ENCODE measurements around the gene RASSF4.

RASSF4 gene, protein sequence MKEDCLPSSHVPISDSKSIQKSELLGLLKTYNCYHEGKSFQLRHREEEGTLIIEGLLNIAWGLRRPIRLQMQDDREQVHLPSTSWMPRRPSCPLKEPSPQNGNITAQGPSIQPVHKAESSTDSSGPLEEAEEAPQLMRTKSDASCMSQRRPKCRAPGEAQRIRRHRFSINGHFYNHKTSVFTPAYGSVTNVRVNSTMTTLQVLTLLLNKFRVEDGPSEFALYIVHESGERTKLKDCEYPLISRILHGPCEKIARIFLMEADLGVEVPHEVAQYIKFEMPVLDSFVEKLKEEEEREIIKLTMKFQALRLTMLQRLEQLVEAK

DNA sequence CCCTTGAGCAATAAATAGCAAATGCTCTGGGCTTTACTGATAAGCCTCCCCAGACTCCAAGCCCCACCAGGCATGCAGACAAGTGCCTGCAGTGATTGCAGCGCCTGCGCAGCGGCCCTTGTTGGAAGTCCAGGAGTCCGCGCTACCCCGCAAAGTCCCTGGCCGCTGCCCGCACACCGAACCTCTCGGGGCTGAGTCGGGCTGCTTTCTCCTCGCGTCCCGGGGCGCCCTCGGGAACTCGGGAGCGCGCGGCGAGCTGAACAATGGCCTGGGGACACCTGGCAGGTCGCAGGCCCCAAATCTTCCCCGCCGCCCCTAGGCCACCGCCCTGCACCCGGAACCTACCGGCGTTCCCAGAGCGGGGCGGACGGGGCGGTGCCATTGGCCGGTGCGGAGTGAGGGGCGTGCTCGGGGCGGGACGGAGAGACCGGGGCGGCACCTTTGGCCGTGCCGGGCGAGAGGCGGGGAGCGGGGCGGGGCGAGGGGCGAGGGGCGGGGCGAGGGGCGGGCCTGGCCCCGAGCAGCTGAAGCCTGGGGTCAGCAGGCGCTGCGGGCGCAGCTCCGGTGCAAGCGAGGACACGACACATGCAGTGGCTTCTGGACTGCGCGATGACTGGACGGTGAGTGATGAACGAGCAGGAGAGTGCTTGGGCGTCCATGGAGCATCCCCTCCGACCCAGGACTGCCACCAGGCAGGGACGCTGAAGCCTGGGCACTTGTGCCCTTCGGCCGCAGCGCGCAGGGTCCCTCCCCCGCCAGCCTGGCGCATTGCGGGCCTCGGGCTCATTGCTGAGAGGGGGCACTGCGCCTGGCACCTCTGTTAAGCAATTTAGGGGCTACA, at the start of gene RASSF4:
RASSF4 (plus strand) TSS at position 556 of the 841 bp plus-strand sequence. CDS start 10,401 bp downstream, outside the sequence.
- DNase-seq (ENCODE audit: low spot score), result peak; percentile 57

DNA sequence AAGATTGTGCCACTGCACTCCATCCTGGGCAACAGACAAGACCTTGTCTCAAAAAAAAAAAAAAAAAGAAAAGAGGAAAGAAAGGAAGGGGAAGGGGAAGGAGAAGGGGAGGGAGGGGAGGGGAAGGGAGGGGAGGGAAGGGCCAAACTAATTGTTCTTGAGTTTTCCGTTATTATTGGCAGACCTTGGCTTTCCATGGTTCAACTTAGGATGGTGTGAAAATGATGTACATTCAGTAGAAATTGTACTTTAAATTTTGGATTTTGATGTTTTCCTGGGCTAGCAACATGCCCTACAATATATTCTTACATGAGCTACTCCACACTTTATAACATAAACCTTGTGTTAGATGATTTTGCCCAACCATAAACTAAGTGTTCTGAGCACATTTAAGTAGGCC, 49.7 kb upstream of the RASSF4 start:
- no peak for DNase-seq (ENCODE audit: low spot score)

DNA sequence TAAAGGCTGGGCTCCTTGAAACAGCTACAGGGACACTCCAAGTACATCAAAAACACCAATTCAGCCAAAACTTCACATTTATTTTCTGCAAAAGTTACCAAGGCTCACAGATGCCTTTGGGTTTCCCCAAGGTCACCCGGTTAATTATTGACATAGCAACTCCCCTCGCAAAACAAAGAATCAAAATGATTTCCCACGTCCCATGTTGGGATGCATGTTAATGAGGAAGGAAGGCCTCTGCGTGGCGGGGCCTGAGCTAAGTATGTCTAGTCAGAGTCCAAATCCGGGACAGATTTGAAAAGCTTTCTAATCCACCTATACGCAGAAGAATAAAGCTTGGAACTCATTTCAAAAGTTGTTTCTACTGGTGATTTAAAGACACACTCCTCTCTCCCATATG, 49.0 kb upstream of the RASSF4 start:
- DNase-seq (ENCODE audit: low spot score), result no peak

DNA sequence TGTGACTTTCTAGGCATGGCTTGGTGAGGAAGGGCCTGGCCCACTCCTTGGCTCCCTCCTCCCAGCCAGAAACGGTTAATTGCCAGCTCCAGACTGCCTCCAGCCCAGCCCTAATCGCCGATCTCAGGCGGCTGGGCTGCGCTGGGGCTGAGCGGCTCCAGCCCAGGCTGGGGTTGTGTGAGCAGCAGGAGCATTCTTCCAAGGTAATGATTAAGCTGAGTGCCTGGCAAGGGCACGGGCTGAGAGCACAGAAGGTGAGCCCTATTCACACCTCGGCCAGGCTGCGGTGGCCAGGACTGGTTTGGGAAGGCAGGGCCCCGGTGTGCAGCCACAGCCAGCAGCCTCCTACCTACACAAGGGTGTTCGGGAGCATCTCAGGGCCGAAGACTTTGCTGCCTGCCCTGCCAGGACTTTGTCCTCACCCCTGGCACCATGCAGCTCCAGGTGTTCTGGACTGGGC, 48.5 kb upstream of the RASSF4 start, which contains the start of gene TMEM72:
TMEM72 (plus strand) TSS at position 257 of the 460 bp plus-strand sequence; CDS start at position 433, 176 bp downstream.
- no peak for DNase-seq (ENCODE audit: low spot score)

DNA sequence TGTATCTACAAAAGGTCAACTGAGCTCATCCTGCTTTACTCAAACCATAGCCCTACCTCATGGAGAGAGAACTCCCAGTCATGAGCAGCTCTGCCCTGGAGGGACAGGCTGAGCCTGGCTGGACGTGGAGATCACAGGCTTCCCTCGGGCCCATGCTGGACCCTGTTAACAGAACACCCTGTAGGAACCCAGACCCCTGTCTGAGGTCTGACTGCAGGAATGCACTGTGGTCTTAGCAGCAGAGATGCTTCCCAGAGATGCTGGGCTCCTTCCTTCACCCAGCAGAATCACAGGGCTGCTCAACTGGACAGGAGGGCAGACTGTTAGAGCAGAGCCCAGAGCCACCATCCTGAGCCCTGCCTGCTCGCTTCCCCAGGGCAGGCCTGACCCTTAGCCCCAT, 47.7 kb upstream of the RASSF4 start:
- no peak for DNase-seq (ENCODE audit: low spot score)

DNA sequence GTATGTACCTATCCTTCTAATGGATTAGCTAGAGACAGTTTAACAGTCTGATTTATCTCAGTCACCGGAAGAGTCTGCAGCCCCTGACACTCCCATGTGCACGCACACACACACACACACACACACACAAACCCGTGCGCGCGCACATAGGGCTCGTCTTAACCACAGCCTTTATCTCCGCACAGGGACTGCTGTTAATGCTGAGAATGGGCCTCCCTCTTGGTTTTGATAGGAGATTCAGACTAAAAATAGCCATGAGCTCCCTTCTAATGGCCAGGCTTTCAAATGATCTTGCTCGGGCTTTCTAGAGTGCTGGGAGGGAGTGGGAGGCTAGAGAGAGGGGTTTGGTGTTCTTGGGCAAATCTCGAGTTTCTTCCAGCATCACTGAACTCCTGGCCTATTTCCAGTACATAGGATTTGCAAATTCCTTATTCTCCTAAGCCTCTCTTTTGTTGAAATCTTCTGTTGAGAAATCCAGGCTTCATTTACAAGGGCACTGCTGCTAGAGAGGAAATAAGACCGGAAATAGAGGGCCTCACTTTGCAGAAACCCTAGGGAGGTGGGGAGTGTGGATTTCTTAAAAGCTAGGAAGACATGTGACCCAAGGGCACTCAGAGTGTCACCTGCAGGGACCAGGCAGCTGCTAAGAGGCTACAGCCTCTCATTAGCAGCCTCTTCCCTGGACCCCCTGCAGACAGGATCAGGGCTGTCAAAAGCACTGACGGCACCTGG, 46.1 kb upstream of the RASSF4 start:
- no peak for DNase-seq (ENCODE audit: low spot score)

DNA sequence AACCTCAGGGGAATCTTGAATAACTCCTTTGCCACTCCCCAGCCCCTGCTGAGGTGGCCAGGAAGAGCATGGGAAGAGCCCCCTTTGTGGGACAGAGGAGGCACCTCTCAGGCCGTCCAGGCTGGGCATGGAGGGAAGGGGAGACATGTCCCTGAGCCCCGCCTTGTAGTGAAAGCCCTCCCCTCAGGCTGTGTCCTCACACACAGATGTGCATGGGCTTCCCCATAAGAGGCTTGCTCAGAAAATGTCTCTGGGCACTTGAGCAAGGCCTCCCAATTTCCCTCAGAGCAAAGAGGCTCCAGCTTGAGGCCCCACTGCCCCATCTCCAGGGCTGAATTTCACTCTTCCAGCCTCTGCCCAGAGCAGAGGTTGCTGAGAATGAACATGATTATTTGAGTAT, 44.7 kb upstream of the RASSF4 start:
- no peak for DNase-seq (ENCODE audit: low spot score)

DNA sequence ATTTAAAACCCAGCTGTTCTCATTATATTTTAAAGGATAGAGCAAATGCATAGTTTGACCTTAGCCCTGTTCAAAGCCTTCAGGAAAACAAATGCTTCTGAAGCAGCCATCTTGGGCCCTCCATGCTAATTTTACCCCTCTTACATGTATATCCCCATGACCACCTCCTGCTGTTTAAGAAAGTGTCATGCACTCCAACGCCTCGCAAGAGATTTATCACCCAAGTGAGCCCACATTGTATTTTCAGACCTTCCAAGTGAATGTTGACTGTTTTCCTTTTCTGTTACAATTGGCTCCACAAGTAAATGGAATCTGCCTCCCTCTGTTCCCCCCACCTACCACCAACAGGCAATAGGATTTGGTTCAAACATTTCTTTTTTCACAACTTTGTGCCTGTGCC, 43.2 kb upstream of the RASSF4 start:
- no peak for DNase-seq (ENCODE audit: low spot score)

DNA sequence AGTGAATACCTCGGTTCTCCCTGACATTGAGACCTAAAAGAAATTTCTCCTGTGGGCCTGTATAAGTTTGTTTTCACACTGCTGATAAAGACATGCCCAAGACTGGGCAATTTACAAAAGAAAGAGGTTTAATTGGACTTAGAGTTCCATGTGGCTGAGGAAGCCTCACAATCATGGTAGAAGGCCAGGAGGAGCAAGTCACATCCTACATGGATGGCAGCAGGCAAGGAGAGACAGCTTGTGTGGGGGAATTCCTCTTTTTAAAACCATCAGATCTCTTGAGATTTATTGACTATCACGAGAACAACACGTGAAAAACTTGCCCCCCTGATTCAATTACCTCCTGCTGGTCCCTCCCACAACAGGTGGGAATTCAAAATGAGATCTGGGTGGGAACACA, 41.8 kb upstream of the RASSF4 start:
- no peak for DNase-seq (ENCODE audit: low spot score)

DNA sequence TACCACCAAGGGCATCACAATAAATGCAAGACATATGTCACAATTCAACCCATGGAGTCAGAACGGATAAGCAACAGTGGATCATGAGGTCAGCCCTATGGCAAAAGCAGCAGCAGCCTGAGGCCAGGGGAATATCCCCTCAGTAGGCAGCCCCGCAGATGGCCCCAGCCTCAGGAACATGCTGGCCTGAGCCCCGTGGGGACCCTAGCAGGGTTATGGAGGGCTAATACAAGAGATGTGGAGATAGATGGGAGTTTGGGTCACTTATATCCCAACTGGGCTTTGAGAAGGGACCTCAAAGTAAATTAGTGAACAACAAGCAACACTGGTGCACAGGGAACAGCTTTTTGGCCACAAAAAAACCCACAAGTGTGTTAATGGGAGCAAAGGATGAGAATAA, 39.4 kb upstream of the RASSF4 start:
- DNase-seq (ENCODE audit: low spot score), result no peak

DNA sequence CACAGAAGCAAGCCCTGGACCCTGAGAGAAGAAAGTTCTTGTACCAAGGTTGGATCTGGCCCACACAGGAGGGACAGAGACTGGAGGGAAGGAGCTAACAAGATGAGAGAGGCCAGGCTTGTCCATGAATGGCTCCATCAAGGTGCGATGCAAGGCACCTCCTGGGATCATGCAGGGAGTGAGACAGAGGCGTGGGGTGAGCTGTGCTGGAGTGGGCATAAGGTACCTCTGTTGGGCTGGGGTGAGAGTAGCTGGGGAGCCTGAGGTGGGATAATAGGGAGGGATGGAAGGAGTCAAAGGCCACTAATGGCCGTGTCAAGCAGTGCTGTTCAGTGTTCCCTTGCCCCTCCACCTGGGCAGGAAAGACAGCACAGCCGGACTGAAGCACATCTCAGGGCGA, 38.5 kb upstream of the RASSF4 start:
- no peak for DNase-seq (ENCODE audit: low spot score)

DNA sequence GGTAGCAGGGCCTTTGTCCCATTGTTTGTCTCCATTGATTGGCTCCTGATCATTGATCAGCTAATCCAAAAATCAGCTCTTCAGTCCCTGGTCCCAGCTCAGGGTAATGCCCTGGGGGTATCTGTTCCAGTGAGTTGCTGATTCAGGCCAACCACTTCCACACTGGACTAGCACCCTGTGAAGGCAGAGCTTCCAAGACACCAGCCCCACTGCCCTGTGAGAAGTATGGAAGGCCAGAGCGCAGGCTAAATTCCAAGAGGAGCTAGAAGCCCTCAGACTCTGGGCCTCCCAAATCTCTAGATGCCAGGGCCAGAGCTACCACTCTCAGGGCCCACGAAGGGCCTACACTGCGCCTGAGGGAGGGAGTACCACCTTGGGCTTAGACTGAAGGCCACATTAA, 38.1 kb upstream of the RASSF4 start:
- no peak for DNase-seq (ENCODE audit: low spot score)

DNA sequence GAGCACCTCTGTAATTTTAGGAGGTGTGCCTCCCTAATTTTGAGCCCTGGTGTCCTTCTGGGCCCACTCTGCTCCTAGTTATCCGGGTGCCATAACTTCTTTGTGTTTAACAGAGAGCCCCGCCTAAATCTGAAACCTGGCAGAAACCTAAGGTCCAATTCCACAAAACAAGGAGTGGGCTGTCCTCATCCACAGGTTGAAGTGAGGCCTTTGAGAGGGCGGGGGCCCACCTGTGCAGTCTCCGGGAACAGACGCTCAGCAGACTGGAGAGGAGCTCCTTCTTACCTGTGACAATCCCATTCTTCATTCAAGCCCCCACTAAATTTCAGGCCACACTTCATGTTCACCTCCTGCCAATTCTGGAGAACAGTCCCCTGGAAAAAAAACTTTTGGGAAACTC, 37.6 kb upstream of the RASSF4 start:
- DNase-seq (ENCODE audit: low spot score), result no peak

DNA sequence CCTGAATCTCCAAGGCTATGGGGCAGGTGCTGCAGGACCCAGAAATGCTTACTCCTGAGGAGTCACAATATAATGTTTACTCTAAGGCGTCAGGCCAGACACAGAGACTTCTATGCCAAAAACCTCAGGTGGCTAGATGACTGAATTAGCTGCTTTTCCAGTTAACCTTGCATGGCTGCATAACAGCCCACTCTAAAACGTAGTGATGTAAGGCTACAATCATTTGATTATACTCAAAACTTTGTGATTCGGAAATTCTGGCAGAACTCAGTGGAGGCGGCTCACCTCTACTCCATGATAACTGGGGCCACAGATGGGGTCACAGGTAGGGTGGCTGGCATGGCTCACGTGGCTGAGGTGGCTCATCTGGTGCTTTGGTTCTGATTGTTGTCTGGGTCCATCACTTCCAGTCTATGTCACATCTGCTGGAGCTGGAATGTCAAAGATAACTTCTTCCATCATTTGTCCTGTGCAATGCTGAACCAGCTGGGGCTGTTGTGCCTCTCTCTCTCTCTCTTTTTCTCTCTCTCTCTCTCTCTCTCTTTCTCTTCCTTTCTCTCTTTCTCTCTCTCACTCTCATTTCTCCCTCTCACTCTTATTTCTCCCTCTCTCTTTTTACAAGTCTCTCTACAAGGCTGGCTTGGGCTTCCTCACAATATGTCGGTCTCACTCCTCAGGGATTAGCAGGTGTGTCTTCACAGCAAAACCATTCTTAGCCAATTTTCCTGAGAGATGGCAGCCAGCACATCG, 36.6 kb upstream of the RASSF4 start:
- no peak for DNase-seq (ENCODE audit: low spot score)

DNA sequence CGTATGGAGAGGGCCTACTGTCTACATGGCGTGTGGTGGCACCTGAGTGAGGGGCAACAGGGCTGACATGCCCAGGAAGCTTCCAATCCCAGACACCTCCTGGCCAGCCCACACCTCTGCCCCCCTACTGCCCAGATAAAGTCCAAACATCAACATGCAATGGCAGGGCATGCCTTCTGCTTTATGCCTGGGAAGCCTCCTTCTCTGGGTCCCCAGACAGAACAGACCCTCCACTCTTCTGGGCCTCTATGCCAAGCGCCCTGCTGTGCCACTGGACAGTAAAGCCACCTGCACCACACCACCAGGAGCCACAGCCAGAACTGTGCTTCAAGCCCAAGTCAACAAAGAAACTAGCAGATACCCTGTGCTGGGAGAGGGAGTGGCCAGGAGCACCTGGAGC, 36.0 kb upstream of the RASSF4 start:
- DNase-seq (ENCODE audit: low spot score), result no peak

DNA sequence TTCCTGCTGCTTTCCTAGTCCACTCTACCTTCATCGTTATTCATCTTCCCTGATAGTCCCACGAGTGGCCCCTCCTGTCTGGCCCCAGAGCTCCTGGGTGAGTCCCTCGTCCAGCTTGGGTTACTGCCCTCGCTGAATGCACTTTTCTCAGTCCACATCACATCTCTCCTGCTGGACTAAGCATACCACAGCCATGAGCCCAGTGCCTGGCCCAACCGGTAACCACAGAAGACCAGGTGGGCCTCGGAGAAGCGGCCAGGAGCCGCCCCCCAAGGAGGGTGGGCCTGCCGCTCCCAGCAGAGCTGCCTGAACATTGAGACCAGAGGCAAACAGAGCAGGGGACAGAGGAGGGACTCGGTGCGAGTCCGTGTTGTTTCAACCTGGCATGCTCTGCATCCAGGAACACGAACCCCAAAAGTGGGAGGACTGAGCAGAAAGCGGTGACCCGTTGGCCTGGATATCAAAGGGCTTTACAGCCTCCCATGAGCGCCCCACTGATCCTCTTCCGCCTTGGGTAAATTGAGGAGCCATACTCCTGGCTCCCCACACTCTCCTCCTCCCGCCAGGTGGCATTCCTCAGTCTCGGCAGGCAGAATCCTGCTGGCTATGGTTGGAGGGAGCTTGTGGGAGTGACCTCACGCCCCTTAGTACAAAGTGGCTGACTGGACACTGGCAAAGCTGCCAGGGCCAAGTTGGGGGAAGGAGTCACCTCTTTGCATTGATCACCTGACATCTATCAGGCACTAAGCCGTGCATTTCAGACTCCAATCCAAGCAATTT, 35.2 kb upstream of the RASSF4 start:
- no peak for DNase-seq (ENCODE audit: low spot score)

DNA sequence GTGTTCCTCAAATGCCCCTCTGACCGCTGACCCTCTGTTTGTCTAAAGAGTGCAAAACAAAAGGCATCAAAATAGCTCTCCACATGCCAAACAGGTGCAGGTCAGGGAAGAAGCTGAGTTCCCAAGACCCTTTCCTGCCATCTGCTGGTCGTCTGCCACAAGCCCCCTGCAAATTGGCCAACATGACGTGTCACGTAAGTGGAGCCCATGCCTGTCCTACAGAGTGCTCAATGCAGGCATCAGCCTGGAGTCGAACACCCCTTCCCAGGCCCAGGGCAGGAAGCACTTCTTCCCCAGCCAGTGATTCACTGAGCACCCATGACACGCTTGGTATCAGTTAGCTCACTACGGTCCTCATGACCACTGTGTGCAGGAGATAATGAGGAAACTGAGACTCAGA, 34.4 kb upstream of the RASSF4 start:
- DNase-seq (ENCODE audit: low spot score), result no peak

DNA sequence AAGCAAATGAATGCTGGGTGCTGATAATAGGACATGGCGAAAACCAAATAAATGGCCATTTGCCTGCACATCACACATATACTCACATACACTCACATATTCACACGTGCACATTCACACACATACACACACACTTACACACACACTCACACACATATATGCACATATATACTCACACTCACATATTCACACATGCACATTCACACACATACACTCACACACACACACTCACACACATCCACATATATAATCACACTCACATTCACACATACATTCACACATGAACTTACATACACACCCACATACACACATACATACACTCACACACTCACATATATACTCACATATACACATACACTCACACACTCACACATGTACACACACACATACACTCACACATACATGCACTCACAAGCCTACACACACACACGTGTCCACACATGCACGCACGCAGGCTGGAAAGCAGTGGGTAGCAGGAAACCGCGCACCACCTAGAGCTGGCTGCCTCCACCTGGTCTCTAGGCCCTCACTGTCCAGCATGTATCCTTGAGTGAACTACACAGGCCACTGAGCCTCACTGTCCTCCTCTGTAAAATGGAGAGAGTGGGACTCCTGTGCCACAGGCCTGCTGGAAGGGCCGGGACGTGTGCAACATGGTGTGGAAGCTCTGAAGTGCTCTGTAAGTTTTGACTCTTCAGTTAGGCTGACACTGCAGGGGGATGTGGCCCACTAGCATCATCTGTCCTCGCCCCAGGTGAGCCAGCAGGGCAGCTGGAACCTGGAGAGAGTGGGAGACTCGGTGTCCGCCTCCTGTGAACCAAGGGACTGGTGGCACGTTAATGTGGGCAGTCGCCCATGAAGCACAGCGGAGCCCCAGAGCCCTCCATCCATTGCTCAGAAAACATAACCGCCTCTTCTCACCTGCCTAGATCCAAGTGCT, 33.5 kb upstream of the RASSF4 start:
- DNase-seq (ENCODE audit: low spot score), result no peak

DNA sequence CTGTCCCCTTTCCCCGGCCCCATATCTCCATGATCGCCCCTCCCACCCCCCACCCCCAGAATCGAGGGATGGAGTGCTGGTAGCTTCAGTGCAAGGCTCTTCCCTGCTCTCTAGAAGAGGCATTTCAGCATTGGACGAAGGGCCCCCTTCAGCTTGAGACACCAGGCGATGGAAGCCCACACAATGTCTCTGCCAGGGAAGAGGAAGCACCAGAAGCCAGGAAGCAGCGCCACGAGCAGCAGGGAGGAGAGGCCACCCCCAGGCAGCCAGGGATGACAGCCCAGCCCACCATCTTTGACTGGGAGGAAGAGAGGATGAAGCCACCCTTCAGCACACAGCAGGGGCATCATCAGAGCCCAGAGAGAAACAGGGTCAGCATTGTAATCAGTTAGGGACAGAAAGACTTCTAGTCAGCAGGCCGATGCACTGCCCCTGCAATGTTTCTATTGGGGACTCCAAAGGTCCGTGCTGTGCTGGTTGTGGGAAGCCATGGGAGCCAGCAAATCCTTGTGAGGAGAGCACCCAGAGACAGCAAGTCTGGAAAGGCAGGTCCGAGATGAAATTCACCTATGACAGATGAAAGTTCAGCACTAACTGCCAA, 32.8 kb upstream of the RASSF4 start:
- DNase-seq (ENCODE audit: low spot score), result no peak

DNA sequence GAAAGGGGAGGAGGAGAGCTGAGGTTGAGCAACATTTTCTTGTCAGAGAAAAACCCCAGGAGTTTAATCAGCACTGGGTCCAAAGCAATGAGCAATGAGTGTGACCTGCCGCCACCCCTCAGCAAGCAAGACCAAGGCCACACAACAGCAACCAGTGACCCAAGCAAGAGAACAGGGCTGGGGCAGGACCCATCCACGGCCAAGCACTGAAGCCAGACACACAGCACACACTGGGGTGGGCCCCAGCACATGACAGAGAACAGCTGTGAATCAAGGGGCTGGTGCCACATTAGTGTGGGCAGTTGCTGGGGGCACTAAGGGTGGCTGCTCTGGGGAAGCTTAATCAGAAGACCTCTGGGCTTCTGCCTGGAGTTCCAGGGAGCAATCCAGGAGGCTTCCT, 32.2 kb upstream of the RASSF4 start:
- no peak for DNase-seq (ENCODE audit: low spot score)

Data from kidney capillary endothelial cell (primary cell).